Astrocyte (in vitro differentiated cells and primary cell): Measurements from ENCODE around the gene CCDC90B.

Experiments used
- EZH2 ChIP-seq: IDR thresholded peaks from 2 replicates; pipeline ENCODE4 v1.6.1; 2012; ENCODE audit warnings: mild to moderate bottlenecking, low read length, inconsistent platforms; ENCODE audit not compliant: insufficient read depth
- TF ChIP-seq, protein P1 (sequence below): IDR thresholded peaks from 2 replicates; pipeline ENCODE4 v1.5.1; 2011; ENCODE audit warnings: low read depth, mild to moderate bottlenecking, inconsistent platforms, low read length, moderate library complexity; ENCODE audit not compliant: insufficient read depth

DNA sequence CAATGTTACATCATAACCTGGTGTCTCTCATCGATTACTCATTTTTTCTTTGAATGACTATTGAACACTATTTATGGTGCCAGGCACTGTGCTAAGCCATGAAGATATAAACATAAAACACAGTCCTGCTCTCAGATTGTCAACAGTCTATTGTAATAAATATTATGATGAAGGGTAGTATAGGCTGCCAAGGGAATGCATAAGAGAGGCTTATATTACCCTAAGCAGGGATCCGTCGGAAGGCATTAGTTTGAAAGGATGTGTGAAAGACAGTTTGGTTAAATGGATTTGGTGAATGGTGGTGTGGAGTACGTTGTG is 7.2 kb upstream of the CCDC90B start:
- no peak for TF ChIP-seq EZH2
- TF ChIP-seq, protein P1, sequence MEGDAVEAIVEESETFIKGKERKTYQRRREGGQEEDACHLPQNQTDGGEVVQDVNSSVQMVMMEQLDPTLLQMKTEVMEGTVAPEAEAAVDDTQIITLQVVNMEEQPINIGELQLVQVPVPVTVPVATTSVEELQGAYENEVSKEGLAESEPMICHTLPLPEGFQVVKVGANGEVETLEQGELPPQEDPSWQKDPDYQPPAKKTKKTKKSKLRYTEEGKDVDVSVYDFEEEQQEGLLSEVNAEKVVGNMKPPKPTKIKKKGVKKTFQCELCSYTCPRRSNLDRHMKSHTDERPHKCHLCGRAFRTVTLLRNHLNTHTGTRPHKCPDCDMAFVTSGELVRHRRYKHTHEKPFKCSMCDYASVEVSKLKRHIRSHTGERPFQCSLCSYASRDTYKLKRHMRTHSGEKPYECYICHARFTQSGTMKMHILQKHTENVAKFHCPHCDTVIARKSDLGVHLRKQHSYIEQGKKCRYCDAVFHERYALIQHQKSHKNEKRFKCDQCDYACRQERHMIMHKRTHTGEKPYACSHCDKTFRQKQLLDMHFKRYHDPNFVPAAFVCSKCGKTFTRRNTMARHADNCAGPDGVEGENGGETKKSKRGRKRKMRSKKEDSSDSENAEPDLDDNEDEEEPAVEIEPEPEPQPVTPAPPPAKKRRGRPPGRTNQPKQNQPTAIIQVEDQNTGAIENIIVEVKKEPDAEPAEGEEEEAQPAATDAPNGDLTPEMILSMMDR, result no peak
